Measurements from ENCODE around the gene SPATS2. TPM values are rescaled to one million over a fixed set of nuclear protein-coding genes. Genes with fewer than 3 reads are reported as not detected.

SPATS2 gene
- total RNA-seq, 4 donors from 2014 or later: 5.3 to 7.8 (median 6.7) TPM

GRCh38 chr12:49413010-49413409, 45.7 kb downstream of the SPATS2 start:
- Histone ChIP-seq H3K4me1 (peaks cover 0 to 7% of the 10 kb centered on the region in 2 donors), H3K27ac (no peak overlapping the region), H3K9me3 (no peaks in the 10 kb centered on the region), H3K4me3 (no peak overlapping the region), H3K36me3 (no peaks in the 10 kb centered on the region), H3K27me3 (no peaks in the 10 kb centered on the region)
- DNase-seq: no peak
- in situ Hi-C loops (cut with MboI; ENCODE audit: low sequenced_read_pairs in 4 of 4): no loop called here
- ATAC-seq: no peak
- intact Hi-C loops (cut with DNase I; ENCODE audit: low total_unique reads): no loop called here
- TF ChIP-seq POLR2A (IDR thresholded peaks at IDR 0.05): no peak
- TF ChIP-seq CTCF (IDR thresholded peaks at IDR 0.05 in 4 of 5, conservative IDR thresholded peaks at IDR 0.05 in 1 of 5): no peak

GRCh38 chr12:49413796-49414195, 46.5 kb downstream of the SPATS2 start:
- Histone ChIP-seq H3K9me3 (no peaks in the 10 kb centered on the region), H3K27ac (no peak overlapping the region)

GRCh38 chr12:49414364-49414763, 47.1 kb downstream of the SPATS2 start:
- no peaks in the 10 kb centered on the region for H3K36me3 ChIP-seq
- intact Hi-C loops (cut with DNase I; ENCODE audit: low total_unique reads): no loop called here
- no peaks in the 10 kb centered on the region for H3K9me3 ChIP-seq
- no peak overlapping the region for H3K4me3 ChIP-seq
- DNase-seq (no peak), ATAC-seq (no peak)
- TF ChIP-seq CTCF (IDR thresholded peaks at IDR 0.05 in 4 of 5, conservative IDR thresholded peaks at IDR 0.05 in 1 of 5) (no peak), POLR2A (IDR thresholded peaks at IDR 0.05) (no peak)
- peaks cover 0 to 19% of the 10 kb centered on the region in 2 donors for H3K4me1 ChIP-seq
- no peaks in the 10 kb centered on the region for H3K27me3 ChIP-seq
- H3K27ac ChIP-seq: no peak overlapping the region
- in situ Hi-C loops (cut with MboI; ENCODE audit: low sequenced_read_pairs in 4 of 4): no loop called here

More at GRCh38 chr12:49413796-49414195, 46.5 kb downstream of the SPATS2 start:
- Histone ChIP-seq H3K4me3 (no peak overlapping the region), H3K27me3 (no peaks in the 10 kb centered on the region), H3K36me3 (no peaks in the 10 kb centered on the region), H3K4me1 (peaks cover 0 to 13% of the 10 kb centered on the region in 2 donors)
- in situ Hi-C loops (cut with MboI; ENCODE audit: low sequenced_read_pairs in 4 of 4) (no loop called here), intact Hi-C loops (cut with DNase I; ENCODE audit: low total_unique reads) (no loop called here)
- DNase-seq (no peak), ATAC-seq (no peak)
- TF ChIP-seq CTCF (IDR thresholded peaks at IDR 0.05 in 4 of 5, conservative IDR thresholded peaks at IDR 0.05 in 1 of 5): no peak
- TF ChIP-seq POLR2A (IDR thresholded peaks at IDR 0.05): no peak

- no peak overlapping the region for H3K4me3 ChIP-seq
- no peaks in the 10 kb centered on the region for H3K36me3 ChIP-seq
These were observed 48.3 kb downstream of the SPATS2 start for GRCh38 chr12:49415521-49415970.

More at GRCh38 chr12:49415521-49415970, 48.3 kb downstream of the SPATS2 start:
- in situ Hi-C loops (cut with MboI; ENCODE audit: low sequenced_read_pairs in 4 of 4): no loop called here
- H3K27me3 ChIP-seq: no peaks in the 10 kb centered on the region
- peaks cover 0 to 21% of the 10 kb centered on the region in 2 donors for H3K4me1 ChIP-seq
- TF ChIP-seq CTCF (IDR thresholded peaks at IDR 0.05 in 4 of 5, conservative IDR thresholded peaks at IDR 0.05 in 1 of 5) (no peak), POLR2A (IDR thresholded peaks at IDR 0.05) (no peak)
- DNase-seq (no peak), ATAC-seq (no peak)
- no peak overlapping the region for H3K27ac ChIP-seq
- no peaks in the 10 kb centered on the region for H3K9me3 ChIP-seq
- intact Hi-C loops (cut with DNase I; ENCODE audit: low total_unique reads): no loop called here
